Measurements from ENCODE around the gene ARHGAP45. TPM values are rescaled to one million over a fixed set of nuclear protein-coding genes. Genes with fewer than 3 reads are reported as not detected.

Gene ARHGAP45
- total RNA-seq, 1 donor from 2014 or later = 83.5 TPM

DNA sequence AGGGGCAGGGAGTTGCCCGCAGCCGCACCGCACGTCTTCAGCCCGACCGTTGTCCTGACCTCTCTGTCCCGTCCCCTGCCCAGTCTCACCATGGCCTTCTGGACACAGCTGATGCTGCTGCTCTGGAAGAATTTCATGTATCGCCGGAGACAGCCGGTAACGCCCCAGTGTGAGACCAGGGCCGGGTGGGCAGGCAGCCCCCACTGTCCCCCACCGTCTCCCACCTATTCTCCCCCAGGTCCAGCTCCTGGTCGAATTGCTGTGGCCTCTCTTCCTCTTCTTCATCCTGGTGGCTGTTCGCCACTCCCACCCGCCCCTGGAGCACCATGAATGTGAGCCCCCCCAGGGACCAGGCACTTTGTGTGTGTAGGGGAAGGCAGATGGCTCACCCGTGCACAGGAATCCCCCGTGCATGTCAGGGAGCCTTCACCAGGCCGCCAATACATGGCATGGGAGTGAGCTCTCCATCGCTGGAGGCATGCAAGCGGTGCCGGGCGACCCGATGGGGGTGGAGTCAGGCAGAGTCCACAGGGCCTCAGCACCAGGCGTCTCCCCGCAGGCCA lies 25.6 kb upstream of the ARHGAP45 start:
- no peak for ATAC-seq
- Histone ChIP-seq H3K4me3 (peak overlapping the region; percentile 74), H3K27me3 (ENCODE audit: low read depth) (no peaks in the 10 kb centered on the region), H3K4me1 (peaks cover 40% of the 10 kb centered on the region), H3K9me3 (no peaks in the 10 kb centered on the region), H3K27ac (no peak overlapping the region), H3K36me3 (peaks cover 33% of the 10 kb centered on the region)
- DNase-seq = no peak
- TF ChIP-seq, protein P1, sequence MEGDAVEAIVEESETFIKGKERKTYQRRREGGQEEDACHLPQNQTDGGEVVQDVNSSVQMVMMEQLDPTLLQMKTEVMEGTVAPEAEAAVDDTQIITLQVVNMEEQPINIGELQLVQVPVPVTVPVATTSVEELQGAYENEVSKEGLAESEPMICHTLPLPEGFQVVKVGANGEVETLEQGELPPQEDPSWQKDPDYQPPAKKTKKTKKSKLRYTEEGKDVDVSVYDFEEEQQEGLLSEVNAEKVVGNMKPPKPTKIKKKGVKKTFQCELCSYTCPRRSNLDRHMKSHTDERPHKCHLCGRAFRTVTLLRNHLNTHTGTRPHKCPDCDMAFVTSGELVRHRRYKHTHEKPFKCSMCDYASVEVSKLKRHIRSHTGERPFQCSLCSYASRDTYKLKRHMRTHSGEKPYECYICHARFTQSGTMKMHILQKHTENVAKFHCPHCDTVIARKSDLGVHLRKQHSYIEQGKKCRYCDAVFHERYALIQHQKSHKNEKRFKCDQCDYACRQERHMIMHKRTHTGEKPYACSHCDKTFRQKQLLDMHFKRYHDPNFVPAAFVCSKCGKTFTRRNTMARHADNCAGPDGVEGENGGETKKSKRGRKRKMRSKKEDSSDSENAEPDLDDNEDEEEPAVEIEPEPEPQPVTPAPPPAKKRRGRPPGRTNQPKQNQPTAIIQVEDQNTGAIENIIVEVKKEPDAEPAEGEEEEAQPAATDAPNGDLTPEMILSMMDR (IDR thresholded peaks at IDR 0.05) = no peak
- intact Hi-C loops (cut with DNase I) = no loop called here

DNA sequence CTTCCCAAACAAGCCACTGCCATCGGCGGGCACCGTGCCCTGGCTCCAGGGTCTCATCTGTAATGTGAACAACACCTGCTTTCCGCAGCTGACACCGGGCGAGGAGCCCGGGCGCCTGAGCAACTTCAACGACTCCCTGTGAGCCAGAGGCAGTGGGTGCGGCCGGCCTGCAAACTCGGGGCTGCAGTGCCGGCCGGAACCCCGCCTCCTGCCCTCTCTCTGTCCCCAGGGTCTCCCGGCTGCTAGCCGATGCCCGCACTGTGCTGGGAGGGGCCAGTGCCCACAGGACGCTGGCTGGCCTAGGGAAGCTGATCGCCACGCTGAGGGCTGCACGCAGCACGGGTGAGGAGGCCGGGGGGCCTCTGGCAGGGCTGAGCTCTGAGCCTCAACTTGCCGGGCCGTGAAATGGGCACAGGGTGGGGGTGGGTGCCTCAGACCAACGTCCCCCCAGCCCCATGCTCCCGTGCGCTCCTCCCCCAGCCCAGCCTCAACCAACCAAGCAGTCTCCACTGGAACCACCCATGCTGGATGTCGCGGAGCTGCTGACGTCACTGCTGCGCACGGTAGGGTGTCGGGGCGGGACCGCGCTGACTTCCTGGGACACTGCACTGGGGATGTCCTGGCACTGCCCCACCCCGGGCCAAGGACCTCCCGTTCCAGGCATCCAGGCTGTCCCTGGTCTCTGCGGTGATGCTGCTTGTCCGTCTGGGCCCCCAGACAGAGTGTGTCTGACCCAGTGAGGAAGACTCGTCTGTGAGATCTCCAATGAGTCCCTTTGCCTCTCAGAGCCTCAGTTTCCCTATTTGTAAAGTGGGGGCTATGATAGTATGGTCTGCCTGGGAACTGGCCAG lies 24.9 kb upstream of the ARHGAP45 start:
- peaks cover 40% of the 10 kb centered on the region for H3K4me1 ChIP-seq
- intact Hi-C loops (cut with DNase I) = no loop called here
- H3K36me3 ChIP-seq = peaks cover 31% of the 10 kb centered on the region
- DNase-seq (no peak), ATAC-seq (no peak)
- no peaks in the 10 kb centered on the region for H3K27me3 ChIP-seq (ENCODE audit: low read depth)
- no peak overlapping the region for H3K27ac ChIP-seq
- TF ChIP-seq, protein P1 (IDR thresholded peaks at IDR 0.05) = no peak
- no peak overlapping the region for H3K4me3 ChIP-seq
- H3K9me3 ChIP-seq = no peaks in the 10 kb centered on the region

DNA sequence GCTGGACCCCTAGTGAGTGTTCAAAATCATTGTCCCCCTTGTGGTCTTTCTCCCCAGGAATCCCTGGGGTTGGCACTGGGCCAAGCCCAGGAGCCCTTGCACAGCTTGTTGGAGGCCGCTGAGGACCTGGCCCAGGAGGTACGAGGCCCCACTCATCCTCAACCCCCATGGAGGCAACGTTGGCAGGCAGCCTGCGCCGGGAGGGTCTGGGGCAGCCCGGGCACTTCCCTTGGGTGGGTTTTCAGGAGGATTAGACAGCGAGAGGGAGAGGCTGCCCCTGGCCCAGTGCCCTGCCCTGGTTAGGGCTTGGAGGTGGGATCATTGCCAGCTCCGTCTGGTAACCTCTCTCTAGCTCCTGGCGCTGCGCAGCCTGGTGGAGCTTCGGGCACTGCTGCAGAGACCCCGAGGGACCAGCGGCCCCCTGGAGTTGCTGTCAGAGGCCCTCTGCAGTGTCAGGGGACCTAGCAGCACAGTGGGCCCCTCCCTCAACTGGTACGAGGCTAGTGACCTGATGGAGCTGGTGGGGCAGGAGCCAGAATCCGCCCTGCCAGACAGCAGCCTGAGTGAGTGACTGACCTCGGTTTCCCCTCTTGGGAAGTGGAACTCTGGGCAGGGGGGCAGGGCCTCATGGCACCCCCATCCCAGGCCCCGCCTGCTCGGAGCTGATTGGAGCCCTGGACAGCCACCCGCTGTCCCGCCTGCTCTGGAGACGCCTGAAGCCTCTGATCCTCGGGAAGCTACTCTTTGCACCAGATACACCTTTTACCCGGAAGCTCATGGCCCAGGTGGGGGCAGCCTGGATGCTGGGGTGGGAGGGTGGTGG lies 24.1 kb upstream of the ARHGAP45 start:
- H3K27ac ChIP-seq = no peak overlapping the region
- DNase-seq (no peak), ATAC-seq (no peak)
- H3K36me3 ChIP-seq = peaks cover 27% of the 10 kb centered on the region
- H3K4me1 ChIP-seq = peaks cover 40% of the 10 kb centered on the region
- intact Hi-C loops (cut with DNase I) = no loop called here
- no peaks in the 10 kb centered on the region for H3K27me3 ChIP-seq (ENCODE audit: low read depth)
- no peaks in the 10 kb centered on the region for H3K9me3 ChIP-seq
- H3K4me3 ChIP-seq = no peak overlapping the region
- TF ChIP-seq, protein P1 (IDR thresholded peaks at IDR 0.05) = no peak

DNA sequence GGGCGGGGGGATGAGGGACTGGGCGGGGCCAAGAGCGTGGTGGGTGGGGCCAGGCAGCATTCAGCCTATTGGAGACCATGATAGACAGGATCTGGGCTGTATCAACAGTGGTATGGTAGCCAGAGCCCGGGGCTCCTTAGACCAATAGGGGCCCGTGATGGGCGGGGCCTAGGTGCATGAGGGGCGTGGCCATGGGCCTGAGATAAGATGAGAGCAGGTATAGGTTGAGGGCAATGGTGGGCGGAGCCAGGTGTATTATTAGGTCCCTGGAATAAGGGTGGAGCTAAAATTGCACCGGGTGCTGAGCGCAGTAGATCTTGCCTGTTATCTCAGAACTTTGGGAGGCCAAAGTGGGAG lies 21.7 kb upstream of the ARHGAP45 start:
- no peak for ATAC-seq
- intact Hi-C loops (cut with DNase I) = no loop called here
- Histone ChIP-seq H3K4me3 (no peak overlapping the region), H3K27me3 (ENCODE audit: low read depth) (no peaks in the 10 kb centered on the region), H3K9me3 (no peaks in the 10 kb centered on the region), H3K27ac (no peak overlapping the region), H3K36me3 (peaks cover 21% of the 10 kb centered on the region), H3K4me1 (peaks cover 21% of the 10 kb centered on the region)
- TF ChIP-seq, protein P1 (IDR thresholded peaks at IDR 0.05) = no peak
- no peak for DNase-seq

DNA sequence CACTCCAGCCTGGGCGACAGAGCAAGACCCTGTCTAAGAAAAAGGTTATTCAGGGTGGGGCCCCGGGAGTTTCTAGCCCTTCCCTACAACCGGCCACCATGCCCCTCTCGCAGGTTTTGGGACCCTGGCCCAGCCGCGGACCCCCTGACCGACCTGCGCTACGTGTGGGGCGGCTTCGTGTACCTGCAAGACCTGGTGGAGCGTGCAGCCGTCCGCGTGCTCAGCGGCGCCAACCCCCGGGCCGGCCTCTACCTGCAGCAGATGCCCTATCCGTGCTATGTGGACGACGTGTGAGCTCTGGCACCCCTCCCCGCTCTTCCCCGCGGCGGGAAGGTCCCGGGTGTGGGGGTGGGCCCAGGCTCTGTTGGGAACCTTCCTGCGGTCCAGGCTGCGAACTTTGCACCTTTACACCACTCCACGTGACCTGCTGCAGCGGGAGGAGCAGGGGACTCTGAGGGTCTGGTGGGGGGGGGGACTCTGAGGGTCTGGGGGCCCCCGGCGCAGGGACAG lies 20.8 kb upstream of the ARHGAP45 start:
- Histone ChIP-seq H3K36me3 (peaks cover 21% of the 10 kb centered on the region), H3K27ac (no peak overlapping the region), H3K9me3 (no peaks in the 10 kb centered on the region), H3K27me3 (ENCODE audit: low read depth) (no peaks in the 10 kb centered on the region), H3K4me1 (peaks cover 12% of the 10 kb centered on the region), H3K4me3 (no peak overlapping the region)
- intact Hi-C loops (cut with DNase I) = no loop called here
- TF ChIP-seq, protein P1 (IDR thresholded peaks at IDR 0.05) = no peak
- ATAC-seq = no peak
- DNase-seq = no peak
